K562 (cell line): ENCODE results near the gene CCDC90B. TPM values are rescaled to one million over a fixed set of nuclear protein-coding genes. Genes with fewer than 3 reads are reported as not detected.

ENCODE experiments used
- ATAC-seq: fragments of 200-7000 bp; cut with Tn5 transposase; 3 replicates; pipeline ENCODE4 v1.9.1; 2020; ENCODE audit warnings: moderate library complexity
- BruUV-seq: library from RNA; stranded (reverse); fragments of 400-500 nt; replicated peaks from 2 replicates; lab custom pipeline; 2021; lab: Mats Ljungman, UMichigan
- CTCF ChIA-PET: fragments of 300-600 bp; formaldehyde crosslinking; extraction: SDS; loops from one replicate; lab custom pipeline; 2021; ENCODE audit warnings: low intra/inter-chr PET ratio; lab: Yijun Ruan, JAX
- POLR2A ChIA-PET: fragments of 300-600, 350-650 bp; sonication (Branson Sonifier 250); formaldehyde crosslinking; extraction: SDS; loops from one replicate; lab custom pipeline; 2021; ENCODE audit warnings: antibody characterized with exemption, inconsistent platforms; lab: Yijun Ruan, JAX
- DNase-seq, 4 experiments: peaks; one replicate each; pipeline versions ENCODE4 v3.0.0 to v3.0.0-alpha.2; 2011 to 2018; ENCODE audit warnings: low spot score in 3 of 4, mixed read lengths in 3 of 4; ENCODE audit errors: extremely low read depth in 1 of 4
- FAIRE-seq: peaks from 2 replicates; lab custom pipeline; 2011; peaks lifted over from hg19 to GRCh38; lab: Jason Lieb, UNC
- H2AFZ ChIP-seq: 2 replicates; pipeline ENCODE4 v1.6.0; 2011; ENCODE audit warnings: low read depth, low read length, control low read depth, inconsistent platforms
- H3K27ac ChIP-seq: fragments of 200-600 bp; 3 replicates; pipeline ENCODE4 v1.8.0; 2011; ENCODE audit warnings: low read depth, mild to moderate bottlenecking, control low read depth, inconsistent platforms, low read length, moderate library complexity, mixed read lengths; ENCODE audit errors: extremely low read depth
- H3K27me3 ChIP-seq, 2 experiments: fragments of 300-600 bp in 1 of 2; 2 replicates in 1 of 2; 3 replicates in 1 of 2; pipeline versions ENCODE4 v1.6.0 to v1.8.0; 2011; ENCODE audit warnings: inconsistent platforms in 2 of 2, low read length in 2 of 2, mild to moderate bottlenecking in 1 of 2, mixed read lengths in 1 of 2, moderate library complexity in 1 of 2; ENCODE audit not compliant: control insufficient read depth in 2 of 2, insufficient read depth in 2 of 2
- H3K36me3 ChIP-seq: fragments of 300-600 bp; 3 replicates; pipeline ENCODE4 v1.8.0; 2011; ENCODE audit warnings: mild to moderate bottlenecking, low read length, inconsistent platforms; ENCODE audit not compliant: control insufficient read depth, insufficient read depth
- H3K4me1 ChIP-seq, 2 experiments: fragments of 200-600 bp in 1 of 2; replicated peaks in 1 of 2; 2 replicates in 1 of 2; 3 replicates in 1 of 2; pipeline versions ENCODE4 v1.5.1 to v1.8.0; 2011; ENCODE audit warnings: inconsistent platforms in 2 of 2, low read length in 2 of 2, mild to moderate bottlenecking in 1 of 2, mixed read lengths in 1 of 2, moderate library complexity in 1 of 2; ENCODE audit not compliant: control insufficient read depth in 2 of 2, insufficient read depth in 2 of 2
- H3K4me2 ChIP-seq: 2 replicates; pipeline ENCODE4 v1.6.1; 2011; ENCODE audit warnings: low read length, control low read depth, inconsistent platforms, mixed read lengths; ENCODE audit not compliant: insufficient read depth
- H3K4me3 ChIP-seq: fragments of 200-600 bp; sonication (generic), shearing (Covaris generic); 2 replicates; pipeline ENCODE4 v1.5.1; 2016; ENCODE audit warnings: control low read depth, inconsistent platforms
- H3K79me2 ChIP-seq: fragments of 200-600 bp; 3 replicates; pipeline ENCODE4 v1.8.0; 2011; ENCODE audit warnings: low read length, inconsistent platforms; ENCODE audit not compliant: control insufficient read depth, insufficient read depth
- H3K9ac ChIP-seq, 2 experiments: 2 replicates each; pipeline versions ENCODE4 v1.6.0 to v1.6.1; 2011; ENCODE audit warnings: low read depth in 2 of 2, low read length in 2 of 2, control low read depth in 1 of 2, inconsistent platforms in 1 of 2, mild to moderate bottlenecking in 1 of 2, mixed read lengths in 1 of 2; ENCODE audit not compliant: insufficient read depth in 1 of 2
- H3K9me1 ChIP-seq: one replicate; pipeline ENCODE4 v1.6.0; 2011; ENCODE audit warnings: inconsistent platforms, mild to moderate bottlenecking, low read length, moderate library complexity; ENCODE audit not compliant: control insufficient read depth, insufficient read depth
- H3K9me3 ChIP-seq: replicated peaks from 2 replicates; pipeline ENCODE4 v1.5.1; 2011; ENCODE audit warnings: low read depth, low read length, inconsistent platforms; ENCODE audit not compliant: control insufficient read depth, insufficient read depth
- H4K20me1 ChIP-seq: replicated peaks from 2 replicates; pipeline ENCODE4 v1.6.1; 2011; ENCODE audit warnings: low read length, inconsistent platforms, mixed read lengths; ENCODE audit not compliant: control insufficient read depth, insufficient read depth
- ATF4 ChIP-seq: fragments of 450-650 bp; formaldehyde crosslinking; IDR thresholded peaks from 2 replicates; pipeline ENCODE4 v1.4.0; 2022; ENCODE audit warnings: mild to moderate bottlenecking, moderate library complexity
- CREB3L1 ChIP-seq: fragments of 450-650 bp; IDR thresholded peaks from 2 replicates; pipeline ENCODE4 v1.6.1; 2014; ENCODE audit warnings: low read depth, mild to moderate bottlenecking, moderate library complexity, borderline replicate concordance
- FOSL1 ChIP-seq: fragments of 200-800 bp; sonication (Bioruptor generic); conservative IDR thresholded peaks from 2 replicates; pipeline ENCODE4 v1.6.1; 2016; ENCODE audit warnings: missing genetic modification characterization, missing compliant biosample characterization
- IFI16 ChIP-seq: fragments of 250-450 bp; sonication (Bioruptor Pico); IDR thresholded peaks from 2 replicates; pipeline ENCODE4 v2.1.2; 2022; ENCODE audit warnings: mild to moderate bottlenecking, inconsistent platforms
- POLR2AphosphoS2 ChIP-seq: IDR thresholded peaks from 2 replicates; pipeline ENCODE4 v1.6.1; 2012; ENCODE audit warnings: low read length, improper control_type of control experiment
- SMARCE1 ChIP-seq: fragments of 450-650 bp; IDR thresholded peaks from 2 replicates; pipeline ENCODE4 v1.7.1; 2016; ENCODE audit warnings: mild to moderate bottlenecking
- TOE1 ChIP-seq, 2 experiments: fragments of 450-650 bp in 1 of 2; sonication (generic) in 1 of 2; formaldehyde crosslinking in 1 of 2; IDR thresholded peaks; 2 replicates each; pipeline versions ENCODE4 v1.7.1 to v1.8.0; 2016 to 2022; ENCODE audit warnings: borderline replicate concordance in 2 of 2, mild to moderate bottlenecking in 2 of 2, antibody characterized with exemption in 1 of 2, inconsistent platforms in 1 of 2, low read depth in 1 of 2, missing genetic modification reagents in 1 of 2, moderate library complexity in 1 of 2
- ZBTB9 ChIP-seq: fragments of 450-650 bp; formaldehyde crosslinking; IDR thresholded peaks from 2 replicates; pipeline ENCODE4 v1.4.0; 2020; ENCODE audit warnings: mild to moderate bottlenecking, moderate library complexity
- ZKSCAN8 ChIP-seq: fragments of 200-800 bp; sonication (Bioruptor generic); IDR thresholded peaks from 2 replicates; pipeline ENCODE4 v1.6.1; 2016; ENCODE audit warnings: missing genetic modification characterization, missing compliant biosample characterization
- ZNF324 ChIP-seq: fragments of 250-450 bp; sonication (Bioruptor Pico); IDR thresholded peaks from 2 replicates; pipeline ENCODE4 v1.4.0; 2020; ENCODE audit warnings: mild to moderate bottlenecking
- ZNF518B ChIP-seq: fragments of 250-450 bp; sonication (Bioruptor Pico); IDR thresholded peaks from 2 replicates; pipeline ENCODE4 v1.5.0; 2021; ENCODE audit warnings: mild to moderate bottlenecking, moderate library complexity
- ZNF583 ChIP-seq: fragments of 250-450 bp; sonication (Bioruptor Pico); IDR thresholded peaks from 2 replicates; pipeline ENCODE4 v1.4.0; 2020
- WGBS: fragments of 100-300 bp; shearing (Covaris generic); methylation state at CpG from one replicate; pipeline ENCODE4 v1.1.6; 2016; ENCODE audit warnings: low coverage, mixed read lengths; ENCODE audit not compliant: insufficient coverage; ENCODE audit errors: missing lambda C conversion rate; 5-methylcytosine and 5-hydroxymethylcytosine counted together
- in situ Hi-C: fragments of 300-500 bp; cut with MboI; formaldehyde crosslinking; loops from 4 replicates; pipeline ENCODE4 v1.15.0; 2018; ENCODE audit warnings: inconsistent platforms, mixed read lengths
- intact Hi-C: fragments of 100-400 bp; cut with micrococcal nuclease; formaldehyde crosslinking; loops from 2 replicates; pipeline ENCODE4 v1.14.2; 2022
- polyA plus RNA-seq, 8 experiments: library from polyadenylated mRNA; depleted of rRNA in 4 of 8; stranded (reverse) in 5 of 8; unstranded in 3 of 8; fragments of >200 nt; fragmentation: Nextera tagmentation in 2 of 8; fragmentation: Illumina TruSeq in 1 of 8; extraction: Ambion mirVana in 2 of 8; extraction: Trizol in 1 of 8; gene quantifications; 2 replicates each; pipeline versions ENCODE4 v1.2.1 to v1.2.3, GENCODE V29; 2011 to 2014; ENCODE audit warnings: inconsistent platforms in 1 of 8, missing spikeins in 1 of 8
- total RNA-seq, 7 experiments: library from RNA; depleted of rRNA in 6 of 7; stranded (reverse); fragments of >200 nt in 6 of 7; fragmentation: Illumina TruSeq in 2 of 7; extraction: Trizol in 2 of 7; gene quantifications; 2 replicates each; pipeline versions ENCODE4 v1.2.1 to v1.2.3, GENCODE V29; 2011 to 2021; ENCODE audit warnings: low replicate concordance in 1 of 7

Gene CCDC90B
- total and polyA plus RNA-seq, 9 of the 15 experiments (the other 6 are each of a cell fraction or from before 2014, with no cell fraction given): 26.6 to 63.6 (median 51.8) TPM

- CTCF ChIA-PET: interaction anchor here (0.6 to 2.1 kb wide), 6 partner anchors 8 to 386 kb away, joined by 3 to 19 read pairs (median 6); no protein-coding TSS in a partner anchor
- TF ChIP-seq ZNF518B (no peak), ZKSCAN8 (CRISPR knock-in tag) (no peak), FOSL1 (no peak), TOE1 (IDR thresholded peaks at IDR 0.05; ENCODE audit: borderline replicate concordance) (no peak), TOE1 (CRISPR knock-in tag; IDR thresholded peaks at IDR 0.05; ENCODE audit: borderline replicate concordance, low read depth) (no peak), ATF4 (CRISPR knock-in tag) (no peak), SMARCE1 (no peak), POLR2AphosphoS2 (no peak), ZNF583 (no peak), CREB3L1 (no peak), ZNF324 (no peak), IFI16 (CRISPR knock-in tag) (no peak), ZBTB9 (no peak)
Measured at GRCh38 chr11:83249445-83249844, 36.7 kb downstream of the CCDC90B start.

More at GRCh38 chr11:83249445-83249844, 36.7 kb downstream of the CCDC90B start:
- POLR2A ChIA-PET: interaction anchor here (0.9 to 1.2 kb wide), 2 partner anchors 14 to 29 kb away, joined by 3 read pairs; no protein-coding TSS in a partner anchor
- no peak overlapping the region for H3K4me2 ChIP-seq
- no peaks in the 10 kb centered on the region for H3K9me1 ChIP-seq
- no peaks in the 10 kb centered on the region for H3K79me2 ChIP-seq
- intact Hi-C loops: loop anchor here (5.0 kb wide), 1 partner anchor 57 kb away; the partner anchor contains the start of gene ANKRD42
- no peak overlapping the region for H3K4me3 ChIP-seq
- no peak overlapping the region for H3K9ac ChIP-seq
- H3K9me3 ChIP-seq: no peaks in the 10 kb centered on the region
- no peak for DNase-seq
- no peaks in the 10 kb centered on the region for H3K27me3 ChIP-seq
- no peaks in the 10 kb centered on the region for H3K36me3 ChIP-seq
- FAIRE-seq: no peak
- H3K27ac ChIP-seq: no peak overlapping the region
- WGBS: 91% methylated on average over 1 of the region's 1 CpG
- no peak overlapping the region for H2AFZ ChIP-seq
- BruUV-seq: no TSS peak
- H4K20me1 ChIP-seq: no peaks in the 10 kb centered on the region
- no peak for ATAC-seq
- in situ Hi-C loops: loop anchor here (25.0 kb wide), 1 partner anchor 337 kb away; the partner anchor contains the start of genes DDIAS and PRCP
- no peaks in the 10 kb centered on the region for H3K4me1 ChIP-seq
